ENCODE results near the gene TSPOAP1.
"Not testable (repeated sequence)": the region's sequence is repeated elsewhere in the genome, so short reads cannot be mapped to it uniquely, and the experiment has no call there.

Gene TSPOAP1

DNA sequence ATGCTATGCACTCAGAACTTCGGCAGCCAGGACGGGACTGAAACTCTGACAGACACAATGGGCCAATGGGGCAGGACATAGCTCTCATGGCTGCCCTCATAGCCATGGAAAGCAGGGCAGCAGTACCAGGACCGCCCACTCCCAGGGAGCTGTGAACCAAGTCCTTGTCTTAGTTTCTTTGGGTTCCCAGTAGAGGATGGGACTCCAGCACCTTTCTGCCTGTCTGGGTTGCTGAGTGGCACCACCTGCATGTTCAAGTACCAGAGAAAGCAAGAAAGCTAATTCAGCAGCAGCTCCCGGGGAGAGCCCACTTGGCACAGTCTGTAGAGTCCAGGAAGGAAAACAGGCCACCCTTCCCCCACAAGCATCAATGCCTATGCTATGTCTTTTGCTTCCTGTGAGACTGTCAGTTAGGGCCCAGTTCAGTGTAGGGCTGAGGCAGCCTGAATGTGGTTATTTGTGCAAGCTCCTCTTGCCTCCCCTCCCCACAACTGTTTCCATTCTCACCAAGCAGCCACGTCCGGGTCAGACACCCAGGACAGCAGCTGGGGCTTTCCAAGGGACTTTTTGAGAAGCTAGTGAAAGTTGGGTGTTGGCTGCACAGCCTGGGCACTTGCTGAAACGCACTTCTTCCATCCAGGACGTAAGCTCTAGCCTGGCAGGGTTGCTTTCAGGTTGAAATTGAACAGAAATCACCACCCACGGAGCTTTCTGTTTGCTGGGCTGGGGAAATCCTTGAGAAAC, 15.6 kb upstream of the TSPOAP1 start:
- peak; percentile 98 for DNase-seq (ENCODE audit: low read depth)
- TF ChIP-seq POLR2A (IDR thresholded peaks at IDR 0.05; ENCODE audit: extremely low read depth, insufficient read length) = peak; percentile 34
- TF ChIP-seq, protein P1, sequence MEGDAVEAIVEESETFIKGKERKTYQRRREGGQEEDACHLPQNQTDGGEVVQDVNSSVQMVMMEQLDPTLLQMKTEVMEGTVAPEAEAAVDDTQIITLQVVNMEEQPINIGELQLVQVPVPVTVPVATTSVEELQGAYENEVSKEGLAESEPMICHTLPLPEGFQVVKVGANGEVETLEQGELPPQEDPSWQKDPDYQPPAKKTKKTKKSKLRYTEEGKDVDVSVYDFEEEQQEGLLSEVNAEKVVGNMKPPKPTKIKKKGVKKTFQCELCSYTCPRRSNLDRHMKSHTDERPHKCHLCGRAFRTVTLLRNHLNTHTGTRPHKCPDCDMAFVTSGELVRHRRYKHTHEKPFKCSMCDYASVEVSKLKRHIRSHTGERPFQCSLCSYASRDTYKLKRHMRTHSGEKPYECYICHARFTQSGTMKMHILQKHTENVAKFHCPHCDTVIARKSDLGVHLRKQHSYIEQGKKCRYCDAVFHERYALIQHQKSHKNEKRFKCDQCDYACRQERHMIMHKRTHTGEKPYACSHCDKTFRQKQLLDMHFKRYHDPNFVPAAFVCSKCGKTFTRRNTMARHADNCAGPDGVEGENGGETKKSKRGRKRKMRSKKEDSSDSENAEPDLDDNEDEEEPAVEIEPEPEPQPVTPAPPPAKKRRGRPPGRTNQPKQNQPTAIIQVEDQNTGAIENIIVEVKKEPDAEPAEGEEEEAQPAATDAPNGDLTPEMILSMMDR (IDR thresholded peaks at IDR 0.05; ENCODE audit: low read depth, low read length) = no peak
- TF ChIP-seq MYC (IDR thresholded peaks at IDR 0.05; ENCODE audit: low read depth, low read length) = peak; percentile 80
- TF ChIP-seq, protein P2, sequence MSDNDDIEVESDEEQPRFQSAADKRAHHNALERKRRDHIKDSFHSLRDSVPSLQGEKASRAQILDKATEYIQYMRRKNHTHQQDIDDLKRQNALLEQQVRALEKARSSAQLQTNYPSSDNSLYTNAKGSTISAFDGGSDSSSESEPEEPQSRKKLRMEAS (IDR thresholded peaks at IDR 0.05; ENCODE audit: low read depth, low read length) = peak; percentile 81
- H3K4me3 ChIP-seq (ENCODE audit: low read depth, low read length) = peak overlapping the region; percentile 73

DNA sequence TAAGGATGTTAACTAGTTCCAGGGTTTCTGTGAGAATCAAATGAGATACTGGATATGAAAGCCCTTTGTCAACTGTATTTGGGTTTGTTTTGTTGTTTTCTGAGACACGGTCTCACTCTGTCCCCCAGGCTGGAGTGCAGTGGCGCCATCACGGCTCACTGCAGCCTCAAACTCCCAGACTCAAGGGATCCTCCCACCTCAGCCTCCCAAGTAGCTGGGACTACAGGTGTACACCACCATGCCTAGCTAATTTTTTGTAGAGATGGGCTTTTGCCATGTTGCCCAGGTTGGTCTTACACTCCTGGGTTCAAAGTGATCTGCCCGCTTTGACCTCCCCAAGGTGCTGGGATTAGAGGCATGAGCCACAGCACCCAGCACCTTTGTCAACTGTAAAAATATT, 14.5 kb upstream of the TSPOAP1 start:
- DNase-seq (ENCODE audit: low read depth) = no peak
- peak overlapping the region; percentile 73 for H3K4me3 ChIP-seq (ENCODE audit: low read depth, low read length)
- no peak for TF ChIP-seq MYC (IDR thresholded peaks at IDR 0.05; ENCODE audit: low read depth, low read length)

DNA sequence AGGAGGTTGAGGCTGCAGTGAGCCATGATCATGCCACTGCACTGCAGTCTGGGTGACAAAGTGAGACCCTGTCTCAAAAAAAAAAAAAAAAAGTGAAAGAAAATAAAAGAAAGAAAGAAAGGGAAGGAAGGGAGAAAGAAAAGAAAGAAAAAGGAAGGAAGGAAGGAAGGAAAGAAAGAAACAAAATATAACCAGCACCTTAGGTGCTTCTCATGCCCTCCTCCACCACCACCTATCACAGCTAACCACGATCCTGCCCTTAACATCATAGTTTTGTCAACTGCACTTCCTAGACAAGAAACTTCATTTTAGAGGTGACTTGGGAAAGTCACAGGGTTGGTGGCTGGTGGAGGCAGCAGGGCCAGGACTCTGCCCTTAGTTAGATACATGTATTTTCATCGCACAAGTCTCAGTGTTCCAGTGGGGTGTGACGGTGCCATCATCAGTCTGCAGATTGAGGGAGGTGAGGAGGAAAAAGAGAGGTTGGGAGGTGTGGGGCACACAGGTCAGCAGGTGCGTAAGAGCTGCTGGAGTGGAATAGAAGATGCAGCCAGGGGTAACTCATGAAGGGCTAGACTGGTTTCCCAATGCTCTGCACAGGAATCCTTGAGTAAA, 13.4 kb upstream of the TSPOAP1 start:
- H3K4me3 ChIP-seq (ENCODE audit: low read depth, low read length) = peak overlapping the region; percentile 81
- TF ChIP-seq, protein P1 (IDR thresholded peaks at IDR 0.05; ENCODE audit: low read depth, low read length) = no peak
- TF ChIP-seq MYC (IDR thresholded peaks at IDR 0.05; ENCODE audit: low read depth, low read length) = no peak
- no peak for TF ChIP-seq POLR2A (IDR thresholded peaks at IDR 0.05; ENCODE audit: extremely low read depth, insufficient read length)
- TF ChIP-seq, protein P2 (IDR thresholded peaks at IDR 0.05; ENCODE audit: low read depth, low read length) = no peak

DNA sequence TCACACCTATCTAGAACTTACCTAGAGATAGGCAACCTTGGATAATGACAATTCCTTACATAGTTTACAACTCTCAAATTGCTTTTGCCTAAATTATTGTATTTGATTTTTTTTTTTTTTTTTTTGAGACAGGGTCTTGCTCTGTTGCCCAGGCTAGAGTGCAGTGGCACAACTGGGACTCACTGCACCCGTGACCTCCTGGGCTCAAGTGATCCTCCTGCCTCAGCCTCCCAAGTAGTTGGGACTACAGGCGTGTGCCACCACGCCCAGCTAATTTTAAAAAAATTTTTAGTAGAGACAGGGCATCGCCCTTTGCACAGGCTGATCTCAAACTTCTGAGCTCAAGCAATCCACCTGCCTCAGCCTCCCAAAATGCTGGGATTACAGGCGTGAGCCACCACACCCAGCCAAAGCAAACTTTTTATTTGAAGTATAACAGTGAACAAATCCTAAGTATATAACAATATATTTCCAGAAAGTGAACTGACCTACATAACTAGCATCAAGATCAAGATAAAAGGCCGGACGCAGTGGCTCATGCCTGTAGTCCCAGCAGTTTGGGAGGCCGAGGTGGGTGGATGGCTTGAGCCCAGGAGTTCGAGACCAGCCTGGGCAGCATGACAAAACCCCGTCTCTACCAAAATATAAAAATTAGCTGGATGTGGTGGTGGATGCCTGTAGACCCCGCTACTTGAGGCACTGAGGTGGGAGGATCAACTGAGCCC, 12.7 kb upstream of the TSPOAP1 start:
- H3K4me3 ChIP-seq (ENCODE audit: low read depth, low read length) = peak overlapping the region; percentile 81
- DNase-seq (ENCODE audit: low read depth) = not testable (repeated sequence)

More for the DNA sequence above, 13.4 kb upstream of the TSPOAP1 start:
- DNase-seq (ENCODE audit: low read depth) = no peak

DNA sequence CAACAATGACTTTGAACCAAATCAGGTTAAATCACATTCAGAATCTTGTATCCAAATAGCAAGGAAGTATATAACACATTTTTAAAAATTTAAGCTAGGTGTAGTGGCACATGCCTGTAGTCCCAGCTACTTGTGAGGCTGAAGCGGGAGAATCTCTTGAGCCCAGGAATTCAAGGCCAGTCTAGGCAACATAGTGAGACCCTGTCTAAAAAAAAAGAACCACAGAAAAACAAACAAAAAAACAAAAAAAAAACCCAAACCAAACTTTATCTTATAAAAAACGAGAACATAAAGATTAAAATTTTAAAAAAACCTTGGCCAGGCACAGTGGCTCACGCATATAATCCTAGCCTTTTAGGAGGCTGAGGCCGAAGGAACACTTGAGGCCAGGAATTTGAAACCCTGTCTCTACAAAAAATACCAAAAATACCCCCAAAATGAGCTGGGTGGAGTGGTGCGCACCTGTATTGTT, 11.8 kb upstream of the TSPOAP1 start:
- H3K4me3 ChIP-seq (ENCODE audit: low read depth, low read length) = peak overlapping the region; percentile 81
- no peak for DNase-seq (ENCODE audit: low read depth)
- TF ChIP-seq, protein P2 (IDR thresholded peaks at IDR 0.05; ENCODE audit: low read depth, low read length) = no peak
- TF ChIP-seq, protein P1 (IDR thresholded peaks at IDR 0.05; ENCODE audit: low read depth, low read length) = no peak
- TF ChIP-seq MYC (IDR thresholded peaks at IDR 0.05; ENCODE audit: low read depth, low read length) (no peak), POLR2A (IDR thresholded peaks at IDR 0.05; ENCODE audit: extremely low read depth, insufficient read length) (no peak)

DNA sequence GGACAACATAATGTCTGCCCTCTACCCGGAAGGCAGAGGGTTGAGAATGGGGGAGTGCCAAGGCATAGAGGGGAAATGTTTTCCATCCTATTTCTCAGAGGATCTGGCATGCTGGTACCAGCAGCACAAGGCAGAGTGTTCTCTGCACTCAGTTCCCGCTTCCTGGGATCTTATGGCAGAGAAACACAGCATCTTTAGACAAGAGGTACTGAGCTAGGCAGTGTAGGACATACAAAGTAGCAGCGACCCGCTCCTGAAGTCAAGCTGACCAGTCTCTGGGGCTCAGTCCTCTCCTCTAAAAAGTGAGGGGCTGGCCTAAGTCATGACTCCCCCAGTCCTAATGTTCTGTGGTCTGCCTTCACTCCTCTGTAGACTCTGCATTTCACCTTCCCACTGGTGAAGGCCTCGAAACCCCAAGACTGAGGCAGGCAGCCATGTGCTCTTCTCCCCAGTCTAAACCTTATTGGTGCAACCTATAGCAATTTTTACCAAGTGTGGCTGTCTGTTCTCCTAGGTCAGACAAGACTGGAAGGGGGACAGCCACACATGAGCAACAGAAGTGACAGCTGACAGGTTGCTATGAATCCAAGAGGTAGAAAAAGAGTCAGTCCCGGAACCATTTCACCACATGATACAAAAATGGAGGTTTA, 11.3 kb upstream of the TSPOAP1 start:
- no peak for TF ChIP-seq POLR2A (IDR thresholded peaks at IDR 0.05; ENCODE audit: extremely low read depth, insufficient read length)
- peak; percentile 38 for TF ChIP-seq MYC (IDR thresholded peaks at IDR 0.05; ENCODE audit: low read depth, low read length)
- TF ChIP-seq, protein P2 (IDR thresholded peaks at IDR 0.05; ENCODE audit: low read depth, low read length) = peak; percentile 63
- DNase-seq (ENCODE audit: low read depth) = peak; percentile 48
- peak overlapping the region; percentile 81 for H3K4me3 ChIP-seq (ENCODE audit: low read depth, low read length)
